ENCODE measurements around the gene SARDH. TPM values are rescaled to one million over a fixed set of nuclear protein-coding genes. Genes with fewer than 3 reads are reported as not detected.

Gene SARDH
- total RNA-seq, 1 donor from 2014 or later: 4.1 TPM

DNA sequence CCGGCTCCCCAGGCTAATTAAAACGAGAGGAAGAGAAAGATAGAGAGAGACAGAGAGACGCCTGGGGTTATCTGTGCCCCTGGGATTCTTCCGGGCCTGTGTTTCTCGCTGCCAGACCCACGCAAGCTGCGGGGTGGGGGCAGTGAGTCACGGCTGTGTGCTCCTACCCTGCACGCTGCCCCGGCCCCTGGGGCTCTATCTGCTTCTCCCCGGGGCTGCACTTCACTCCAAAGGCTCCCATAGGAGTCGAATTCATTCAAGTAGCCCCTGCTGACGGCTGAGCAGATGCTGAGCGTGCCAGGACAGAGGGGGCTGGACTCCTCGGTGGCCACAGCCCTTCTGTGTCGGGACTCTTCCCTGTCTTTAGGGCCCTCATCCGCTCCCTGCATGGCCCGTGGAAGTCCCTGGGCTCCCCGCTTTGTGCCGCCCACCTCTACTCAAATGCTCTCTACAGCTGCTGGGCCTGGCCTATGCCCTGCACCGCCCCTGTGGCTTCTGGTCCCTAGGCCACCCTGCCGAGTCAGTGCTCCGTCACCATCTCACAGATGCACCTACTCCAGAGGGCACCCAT, 22.8 kb downstream of the SARDH start:
- DNase-seq (ENCODE audit: low spot score): no peak

DNA sequence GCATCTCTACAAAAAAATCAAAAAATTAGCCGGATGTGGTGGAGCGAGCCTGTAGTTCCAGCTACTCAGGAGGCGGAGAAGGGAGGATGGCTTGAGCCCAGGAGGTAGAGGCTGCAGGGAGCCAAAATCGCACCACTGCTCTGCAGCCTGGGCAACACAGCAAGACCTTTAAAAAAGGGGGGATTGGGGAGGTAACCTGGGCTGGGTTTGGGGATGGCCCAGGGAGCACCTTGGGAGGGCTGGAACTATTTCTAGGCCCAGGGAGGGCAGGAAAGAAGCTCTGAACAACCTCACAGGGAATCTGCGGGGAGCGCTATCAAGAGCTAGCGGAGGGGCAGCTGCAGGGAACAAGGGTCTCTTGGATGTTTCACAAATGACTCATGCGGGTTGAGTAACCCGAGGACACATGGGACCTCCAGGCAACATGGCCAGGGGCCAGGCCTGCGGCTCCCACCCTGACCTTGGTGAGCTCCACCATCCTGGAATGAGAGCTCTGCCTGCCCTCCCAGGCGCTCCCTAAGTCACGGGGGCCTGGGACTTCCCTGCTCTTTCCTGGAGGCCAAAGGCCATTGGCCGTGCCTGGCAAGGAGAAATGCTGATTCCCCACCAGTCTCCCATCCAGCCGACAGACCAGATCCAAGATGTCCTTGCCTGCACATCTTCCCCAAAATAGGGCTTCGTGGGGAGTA, 23.4 kb downstream of the SARDH start:
- DNase-seq (ENCODE audit: low spot score): no peak

DNA sequence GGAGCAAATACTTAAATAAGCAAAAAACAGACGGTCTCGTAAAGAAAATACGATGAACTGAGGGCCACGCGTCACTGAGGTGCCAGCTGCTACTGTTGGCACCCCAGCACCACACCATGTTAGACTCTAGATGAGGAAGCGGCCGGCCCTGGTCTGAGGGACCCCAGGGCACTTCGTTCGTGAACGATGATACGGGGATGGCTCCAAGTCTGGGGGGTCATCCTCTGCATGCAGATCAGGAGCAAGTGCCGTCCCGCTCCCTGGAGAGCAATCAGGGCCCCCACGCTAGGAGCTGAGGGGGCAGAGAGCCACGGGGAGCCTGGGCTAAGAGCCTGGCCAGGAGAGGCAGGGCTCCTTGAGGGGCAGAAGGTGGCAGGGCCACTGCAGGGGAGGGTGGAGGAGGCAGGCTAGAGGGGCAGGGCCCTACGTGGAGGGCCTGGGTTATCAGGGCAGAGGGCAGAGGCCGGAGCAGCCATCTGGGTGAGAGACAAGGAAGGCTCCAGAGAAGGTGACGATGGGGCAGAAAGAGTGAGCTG, 24.1 kb downstream of the SARDH start:
- no peak for DNase-seq (ENCODE audit: low spot score)

DNA sequence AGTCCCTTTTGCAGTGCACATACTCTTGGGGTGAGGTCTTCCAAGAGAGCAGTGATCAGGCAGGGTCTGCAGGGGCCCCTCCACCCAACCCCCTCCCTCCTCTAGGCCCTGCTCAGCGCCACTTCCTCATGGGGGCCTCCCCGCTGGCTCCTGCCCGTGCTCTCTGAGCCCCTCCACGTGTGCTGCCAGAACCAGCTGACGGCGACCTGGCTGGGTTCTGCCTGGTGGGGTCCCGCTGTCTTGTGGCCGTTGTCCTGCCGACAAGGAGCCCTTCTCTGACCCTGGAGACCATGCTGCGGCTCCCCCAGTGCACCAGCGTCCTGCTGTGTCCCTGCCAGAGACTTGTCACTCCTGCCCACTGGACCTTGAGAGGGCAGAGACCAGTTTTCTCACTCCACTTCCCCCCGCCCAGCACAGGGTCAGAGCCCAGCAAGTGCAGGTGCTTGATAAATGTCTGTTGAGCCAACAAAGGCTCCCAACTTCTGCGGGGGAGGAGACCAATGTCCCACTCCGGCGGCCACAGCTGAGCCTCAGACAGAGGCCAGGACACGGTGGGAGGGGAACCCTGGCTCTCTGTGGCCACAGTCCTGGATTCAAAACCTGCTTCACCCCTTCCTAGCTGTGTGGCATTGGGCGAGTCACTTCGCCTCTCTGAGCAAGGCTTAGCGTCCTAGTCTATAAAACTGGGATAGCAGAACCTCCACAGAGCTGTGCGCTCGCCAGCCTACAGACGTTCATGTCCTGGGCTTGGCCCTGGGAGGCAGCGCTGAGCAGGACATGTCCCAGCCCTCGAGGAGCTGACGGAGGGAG, 24.8 kb downstream of the SARDH start:
- no peak for DNase-seq (ENCODE audit: low spot score)

DNA sequence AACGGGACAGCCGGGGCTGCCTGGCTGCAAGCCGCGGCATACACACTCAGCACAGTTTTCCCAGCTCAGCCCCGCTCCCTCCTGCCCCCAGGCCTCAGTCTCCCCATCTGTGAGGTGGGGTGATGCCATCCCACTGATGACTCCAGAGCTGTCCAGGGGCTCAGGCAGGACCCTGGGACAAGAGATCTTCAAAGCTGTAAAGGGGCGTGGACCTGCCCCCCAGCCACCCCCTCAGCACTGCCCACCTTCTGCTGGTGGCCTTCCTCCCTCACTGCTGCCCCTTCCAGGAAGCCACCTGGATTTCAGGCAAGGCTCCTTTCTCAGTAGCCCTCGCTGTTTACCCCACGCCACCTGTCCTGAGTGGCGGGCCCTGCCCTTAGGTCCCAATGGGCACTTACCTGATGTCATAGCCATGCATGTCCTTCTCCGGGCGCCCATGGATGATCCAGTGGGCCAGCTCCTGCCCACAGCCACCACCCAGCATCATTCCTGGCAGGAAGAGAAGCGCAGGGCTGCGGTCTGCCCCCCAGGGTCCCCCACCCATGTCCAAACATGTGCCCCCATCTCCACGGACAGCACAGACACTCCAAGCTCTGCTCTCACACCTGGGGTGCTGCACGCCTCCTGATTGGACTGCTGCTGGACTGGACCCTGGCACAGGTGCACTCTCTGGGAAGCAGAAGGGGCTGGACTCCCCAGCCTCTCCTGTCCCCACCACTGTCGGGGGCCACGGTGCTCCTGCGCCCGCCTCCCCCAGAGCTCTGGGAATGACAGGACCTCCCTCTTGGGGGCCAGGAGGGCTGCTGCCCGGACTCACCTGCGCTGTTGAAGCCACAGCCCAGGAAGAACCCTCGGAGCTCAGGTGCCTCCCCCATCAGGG, 25.7 kb downstream of the SARDH start:
- DNase-seq (ENCODE audit: low spot score): no peak

DNA sequence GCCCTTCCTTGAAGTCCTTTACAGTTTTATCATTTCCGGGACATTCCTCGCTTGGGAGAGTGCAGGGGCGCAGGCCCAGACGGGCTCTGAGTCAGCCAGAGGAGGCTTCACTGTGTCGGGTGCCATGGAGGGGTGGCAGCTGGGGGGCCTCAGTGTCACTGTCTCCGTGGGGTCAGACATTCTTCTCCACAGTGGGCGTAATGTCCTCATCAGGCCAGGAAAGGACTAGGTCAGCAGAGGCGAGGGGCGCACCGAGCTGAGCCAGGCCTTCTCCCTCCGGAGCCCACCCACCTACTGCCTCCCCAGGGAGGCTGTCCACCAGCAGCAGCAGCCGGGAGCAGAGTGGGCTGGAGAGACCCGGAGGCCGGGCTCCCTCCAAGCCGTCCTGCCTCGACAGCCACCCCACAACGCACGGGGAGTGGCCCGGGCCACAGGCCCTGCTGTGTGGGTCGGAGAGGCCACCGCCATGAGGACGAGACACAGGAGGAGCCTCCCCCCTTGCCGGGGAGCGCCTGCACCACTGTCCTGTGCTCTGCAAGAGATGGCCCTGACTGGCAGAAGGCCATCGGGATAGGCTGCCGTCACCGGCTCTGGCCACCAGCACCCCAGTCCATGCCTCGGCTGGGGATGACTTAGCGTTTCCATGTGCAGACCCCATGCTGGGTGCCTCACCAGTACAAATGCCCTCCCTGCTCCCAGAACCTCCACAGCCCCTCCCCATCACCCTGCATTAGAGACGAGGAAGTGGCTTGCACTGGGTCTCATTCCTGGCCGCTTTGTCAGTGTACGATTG, 26.5 kb downstream of the SARDH start:
- no peak for DNase-seq (ENCODE audit: low spot score)

DNA sequence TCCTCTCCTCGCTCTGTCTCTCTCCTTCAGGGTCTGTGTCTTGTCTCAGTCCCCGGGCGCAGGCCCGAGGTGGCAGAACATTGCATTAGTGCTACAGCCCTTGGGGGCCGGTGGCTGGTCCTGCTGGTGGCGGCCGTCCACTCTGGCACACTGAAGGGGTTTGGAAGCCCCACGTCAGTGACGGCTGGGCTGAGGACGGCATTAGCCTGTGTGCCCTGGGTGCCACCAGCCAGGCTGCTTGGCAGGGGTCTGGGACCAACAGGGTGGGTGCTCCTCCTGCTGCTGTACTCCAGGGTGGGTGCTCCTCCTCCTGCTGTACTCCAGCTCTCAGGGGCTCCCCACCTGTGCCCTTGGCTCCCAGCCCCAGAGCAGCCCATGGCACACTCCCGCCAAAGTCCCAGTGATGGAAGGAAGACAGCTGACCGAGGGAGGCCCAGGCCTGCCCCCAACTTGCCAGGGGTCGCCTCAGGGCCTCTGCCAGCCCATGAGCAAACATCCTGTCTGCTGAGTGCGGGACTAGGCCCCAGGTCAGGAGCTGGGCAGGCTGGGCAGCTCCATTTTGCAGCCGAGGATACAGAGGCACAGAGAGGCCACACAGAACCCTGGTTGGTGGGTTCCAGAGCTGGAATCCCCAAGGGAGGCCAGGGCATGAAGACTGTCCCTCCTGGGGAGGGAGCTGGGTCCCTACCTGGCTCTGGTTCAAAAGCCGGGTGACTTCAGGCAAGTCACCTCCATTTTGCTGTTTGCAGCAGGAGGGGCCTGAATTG, 27.3 kb downstream of the SARDH start:
- DNase-seq (ENCODE audit: low spot score): no peak

DNA sequence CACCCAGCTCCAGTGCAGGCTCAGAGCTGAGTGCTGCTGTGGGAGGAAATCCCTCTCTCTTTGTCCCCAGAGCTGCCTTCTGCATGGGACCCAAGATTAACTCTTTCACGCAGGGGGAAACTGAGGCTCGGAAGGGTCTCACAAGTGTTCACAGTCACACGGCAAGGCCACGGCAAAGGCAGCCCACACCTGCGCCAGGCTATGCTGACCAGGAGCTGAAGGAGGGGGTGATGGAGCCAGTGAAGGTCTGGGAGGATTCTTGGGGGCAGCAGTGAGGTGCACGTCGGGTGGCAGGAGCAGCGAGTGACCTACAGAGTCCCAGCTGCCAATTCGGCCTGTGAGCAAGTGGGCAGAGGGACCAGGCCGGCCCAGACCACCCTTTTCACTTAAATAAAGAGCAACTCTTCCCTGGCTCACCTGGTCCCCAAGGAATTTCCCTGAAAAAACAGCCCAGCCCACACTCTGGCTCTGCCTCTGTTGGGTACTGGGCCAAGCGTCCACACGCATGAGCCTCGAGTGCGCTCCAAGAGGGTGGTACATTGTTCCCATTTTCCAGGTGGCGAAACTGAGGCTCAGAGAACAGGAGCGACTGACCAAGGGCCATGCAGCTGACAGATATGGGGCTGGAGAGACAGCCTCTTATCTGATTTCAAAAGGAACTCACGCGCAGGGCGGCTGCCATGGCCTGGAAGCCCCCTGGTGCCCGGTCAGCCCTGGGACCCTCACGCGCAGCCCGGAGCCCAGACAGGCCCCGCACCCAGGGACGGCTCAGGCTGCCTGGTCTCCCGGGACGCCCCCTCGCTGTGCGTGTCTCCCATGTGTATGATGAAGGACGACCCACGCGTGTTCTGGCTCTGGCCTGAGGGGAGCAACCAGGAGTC, 28.2 kb downstream of the SARDH start:
- DNase-seq (ENCODE audit: low spot score): no peak

DNA sequence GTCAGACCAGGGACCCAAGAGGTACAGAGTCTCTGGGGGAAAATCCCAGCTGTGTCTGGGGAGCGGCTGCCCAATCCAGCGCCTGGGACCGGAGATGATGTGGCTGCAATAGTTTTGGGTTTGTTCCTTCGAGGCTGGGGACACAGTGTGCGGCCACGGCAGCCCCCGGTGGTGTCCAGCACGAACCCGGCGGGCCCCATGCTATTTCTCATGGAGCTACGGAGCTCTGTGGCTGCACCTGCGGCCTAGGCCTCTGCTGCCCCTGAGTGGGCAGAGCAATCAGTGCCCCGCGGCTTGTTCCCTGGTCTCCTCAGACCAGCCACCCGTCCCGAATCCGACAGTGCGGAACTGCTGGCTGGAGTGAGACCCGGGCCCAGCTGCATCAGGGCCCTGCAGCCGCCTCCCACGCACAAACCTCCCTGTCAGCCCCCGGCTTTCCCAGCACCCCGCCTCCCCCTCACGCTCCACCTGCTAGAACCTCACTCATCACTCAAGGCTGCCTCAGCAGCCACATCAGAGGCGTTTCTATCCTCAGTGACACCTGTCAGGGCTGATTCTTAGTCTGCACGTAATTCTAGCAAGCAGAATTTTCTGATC, 29.0 kb downstream of the SARDH start:
- no peak for DNase-seq (ENCODE audit: low spot score)

DNA sequence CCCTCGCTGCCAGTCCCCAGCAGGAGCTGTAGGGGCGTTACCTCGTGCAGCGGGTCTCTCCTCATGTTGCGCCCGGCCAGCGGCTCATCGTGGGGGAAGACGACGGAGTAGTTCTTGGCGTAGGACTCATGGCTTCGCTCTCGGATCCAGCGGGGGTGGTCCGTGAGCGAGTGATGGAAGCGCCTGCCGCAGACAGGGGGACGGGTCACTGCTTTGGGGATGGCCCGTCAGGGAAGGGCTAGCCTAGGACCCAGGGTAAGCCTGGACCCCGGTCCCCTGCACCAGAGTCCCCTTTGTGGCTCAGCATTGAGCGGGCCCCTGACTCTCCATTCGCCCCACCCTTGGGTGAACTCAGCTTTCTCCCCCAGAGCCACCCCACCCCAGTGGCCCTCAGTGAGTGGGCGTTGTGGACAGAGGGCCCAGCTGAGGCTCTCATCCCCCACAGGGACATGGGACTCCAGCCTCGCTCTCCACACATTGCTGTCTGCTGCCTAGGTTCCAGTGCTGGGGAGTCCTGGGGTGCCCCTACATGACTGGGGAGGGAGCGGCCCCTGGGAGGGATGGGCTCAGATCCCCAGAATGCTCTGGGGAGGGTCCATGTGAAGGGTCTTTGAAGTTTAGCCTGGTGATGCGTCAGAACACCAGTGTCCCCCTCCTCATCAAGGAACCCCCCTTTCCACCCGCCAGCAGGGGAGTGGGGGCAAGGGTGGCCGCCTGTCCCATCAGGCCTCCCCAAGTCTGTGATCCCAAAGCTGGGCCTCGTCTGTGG, 29.7 kb downstream of the SARDH start:
- DNase-seq (ENCODE audit: low spot score): no peak

DNA sequence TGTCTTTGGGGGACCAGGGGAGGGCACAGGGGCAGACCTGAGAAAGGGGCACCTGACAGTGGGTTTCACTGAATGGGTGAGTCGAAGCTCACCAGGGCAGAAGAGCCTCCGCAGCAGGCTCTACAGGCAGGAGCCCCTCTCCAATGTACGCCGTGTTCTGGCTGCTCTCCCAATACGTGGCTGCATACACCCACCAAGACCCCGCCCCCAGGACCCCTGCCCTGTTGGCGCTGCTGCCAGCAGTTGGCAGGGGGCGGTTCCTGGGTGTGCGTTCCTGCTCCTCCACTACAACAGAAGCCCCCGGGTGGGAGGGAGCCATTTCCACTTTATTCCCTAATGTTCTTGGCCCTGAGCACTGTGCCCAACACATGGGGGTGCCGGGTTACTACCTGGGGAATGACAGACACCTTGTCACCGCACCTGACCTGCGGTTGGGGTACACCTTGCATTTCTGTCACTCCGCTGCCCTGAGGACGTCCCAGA, 30.3 kb downstream of the SARDH start:
- no peak for DNase-seq (ENCODE audit: low spot score)

DNA sequence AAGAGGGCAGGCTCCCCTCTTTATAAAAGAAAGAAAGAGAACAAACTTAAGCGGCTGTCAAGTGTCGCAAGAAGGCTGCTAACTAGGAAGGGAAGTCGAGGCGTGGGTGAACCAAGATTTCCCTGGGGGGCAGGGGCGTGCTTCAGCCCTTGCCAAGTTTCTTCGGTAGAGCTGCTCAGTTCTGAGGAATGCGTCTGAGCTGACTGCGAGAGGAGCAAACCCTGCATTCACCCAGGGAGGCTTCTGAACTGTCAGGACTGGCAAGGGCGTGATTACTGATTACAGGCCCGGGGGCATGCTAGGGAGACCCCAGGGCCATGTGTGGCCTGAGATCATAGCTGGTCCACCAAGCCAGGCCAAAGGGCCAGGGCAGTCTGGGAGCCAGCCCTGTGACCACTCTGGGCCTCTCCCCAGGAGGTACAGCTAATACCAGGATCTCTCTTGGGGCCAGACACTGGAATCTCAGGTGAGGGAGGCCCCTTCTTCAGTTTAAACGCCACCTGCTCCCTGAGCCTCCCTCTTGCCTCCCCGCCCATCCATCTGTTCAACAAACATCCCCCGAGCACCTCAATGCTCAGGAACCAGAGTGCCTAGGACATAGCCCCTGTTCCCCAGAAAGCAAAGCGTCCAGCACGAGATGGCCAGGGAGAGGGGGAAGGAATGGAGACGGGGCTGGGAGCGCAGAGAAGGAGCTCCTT, 30.9 kb downstream of the SARDH start:
- DNase-seq (ENCODE audit: low spot score): no peak

DNA sequence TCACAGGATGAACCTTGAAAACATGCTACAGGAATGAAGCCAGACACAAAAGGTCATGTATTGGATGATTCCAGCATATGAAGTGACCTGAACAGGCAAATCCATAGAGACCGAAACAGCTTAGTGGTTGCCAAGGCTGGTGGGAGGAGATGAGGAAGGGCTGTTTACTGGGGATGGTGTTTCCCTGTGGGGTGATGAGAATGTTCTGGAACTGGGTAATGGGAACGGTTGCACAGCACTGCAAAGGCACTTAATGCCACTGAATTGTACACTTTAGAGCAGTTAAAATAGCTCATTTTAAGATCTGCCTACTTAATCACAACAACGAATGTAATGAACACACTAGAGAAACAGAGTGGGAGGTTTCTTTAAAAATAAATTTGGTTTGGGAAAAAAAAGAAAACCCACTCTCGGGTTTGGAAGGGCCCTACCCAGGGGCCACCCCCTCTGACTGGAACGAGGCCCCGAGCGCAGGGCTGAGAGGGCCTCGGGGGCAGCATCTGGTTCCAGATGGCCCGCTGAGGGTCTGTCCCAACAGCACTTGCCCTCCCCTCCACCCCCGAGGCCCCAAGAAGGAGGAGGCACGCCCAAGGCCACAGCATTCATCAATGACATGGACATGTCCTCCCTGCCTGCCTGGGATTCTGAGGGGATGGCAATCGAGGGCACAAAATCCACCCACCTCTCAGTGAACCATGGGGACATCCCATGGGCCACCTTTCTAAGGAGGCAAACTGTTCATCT, 31.7 kb downstream of the SARDH start:
- DNase-seq (ENCODE audit: low spot score): no peak

DNA sequence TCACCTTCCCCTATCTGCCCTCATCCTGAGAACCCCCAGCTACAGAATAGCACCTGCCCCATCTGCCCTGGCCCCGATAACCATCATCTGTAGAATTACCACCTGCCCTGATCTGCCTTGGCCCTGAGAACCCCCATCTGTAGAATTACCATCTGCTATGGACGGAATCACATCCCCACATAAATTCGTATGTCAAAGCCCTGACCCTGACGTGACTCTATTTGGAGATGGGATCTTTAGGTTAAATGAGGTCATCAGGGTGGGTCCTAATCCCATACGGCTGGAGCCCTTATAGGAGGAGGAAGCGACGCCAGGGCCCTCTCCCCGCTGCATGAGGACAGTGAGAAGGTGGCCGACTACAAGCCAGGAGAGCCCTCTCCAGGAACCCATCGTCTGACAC, 32.6 kb downstream of the SARDH start:
- no peak for DNase-seq (ENCODE audit: low spot score)

DNA sequence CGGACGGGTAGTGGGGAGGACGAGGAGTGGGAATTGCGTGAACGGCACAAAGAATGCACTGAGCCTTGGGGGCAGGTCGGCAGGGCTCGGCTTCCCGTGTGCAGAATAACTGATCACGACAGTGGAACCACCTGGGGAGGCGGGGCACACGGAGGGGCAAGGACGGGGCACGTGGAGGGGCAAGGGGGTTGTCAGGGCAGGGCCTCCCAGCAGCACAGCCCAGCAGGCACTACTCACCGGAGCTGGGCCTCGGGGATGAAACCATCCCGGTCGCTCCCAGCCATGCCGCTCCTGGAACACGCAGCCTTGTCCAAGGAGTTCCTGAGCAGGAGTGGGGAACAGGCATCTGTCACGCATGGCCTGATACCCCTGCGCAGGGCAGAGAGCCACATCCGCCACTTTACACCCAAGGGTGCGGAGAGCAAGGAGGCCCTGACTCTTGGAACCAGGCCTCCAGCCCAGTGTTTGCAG, 33.4 kb downstream of the SARDH start:
- DNase-seq (ENCODE audit: low spot score): no peak
